ENCODE measurements around the gene ZKSCAN2.

Gene ZKSCAN2

DNA sequence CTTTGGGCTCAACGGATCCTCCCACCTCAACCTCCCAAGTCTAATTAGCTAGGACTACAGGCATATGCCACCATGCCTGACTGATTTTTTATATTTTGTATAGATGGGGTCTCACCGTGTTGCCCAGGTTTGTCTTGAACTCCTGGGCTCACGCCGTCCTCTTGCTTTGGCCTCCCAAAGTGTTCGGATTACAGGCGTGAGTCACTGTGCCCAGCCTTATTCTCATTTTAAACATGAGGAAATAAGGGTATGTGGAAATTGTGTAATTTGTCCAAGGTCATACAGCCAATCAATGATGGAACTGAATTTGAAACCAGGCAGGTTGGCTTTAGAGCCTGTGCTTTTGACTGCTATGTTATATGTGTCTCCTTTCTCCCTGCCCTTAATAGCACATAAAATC lies 68.3 kb downstream of the ZKSCAN2 start:
- H3K9me3 ChIP-seq (ENCODE audit: control insufficient read depth, low read length): no peaks in the 10 kb centered on the region

DNA sequence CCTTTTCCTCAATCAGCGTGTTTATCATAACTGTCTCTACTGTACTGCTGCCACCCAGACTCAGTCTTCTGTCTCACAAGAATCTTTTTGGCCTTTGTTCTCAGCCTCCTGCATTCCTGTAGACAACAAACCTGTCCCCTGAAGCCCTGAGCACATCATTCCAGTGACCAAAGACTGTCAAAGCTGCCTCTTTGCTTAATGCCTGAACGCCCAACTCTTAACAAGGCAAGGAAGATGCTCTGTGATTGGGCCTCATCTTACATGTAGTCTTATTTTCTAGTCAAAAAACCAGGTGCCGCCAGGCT lies 70.2 kb downstream of the ZKSCAN2 start:
- Histone ChIP-seq H3K36me3 (ENCODE audit: control insufficient read depth, insufficient read depth, low read length, severe bottlenecking) (no peaks in the 10 kb centered on the region), H3K27me3 (replicated peaks; ENCODE audit: control insufficient read depth, insufficient read depth, low read length) (no peaks in the 10 kb centered on the region), H3K9me3 (ENCODE audit: control insufficient read depth, low read length) (no peaks in the 10 kb centered on the region), H3K4me3 (ENCODE audit: low read length) (no peak overlapping the region), H3K9ac (ENCODE audit: low read length) (no peak overlapping the region), H3K4me1 (ENCODE audit: control insufficient read depth, insufficient read depth, low read length) (no peaks in the 10 kb centered on the region)
- no peak for DNase-seq (ENCODE audit: low read depth)

More for the DNA sequence above, 68.3 kb downstream of the ZKSCAN2 start:
- Histone ChIP-seq H3K9ac (ENCODE audit: low read length) (no peak overlapping the region), H3K4me3 (ENCODE audit: low read length) (no peak overlapping the region), H3K27me3 (replicated peaks; ENCODE audit: control insufficient read depth, insufficient read depth, low read length) (no peaks in the 10 kb centered on the region), H3K4me1 (ENCODE audit: control insufficient read depth, insufficient read depth, low read length) (no peaks in the 10 kb centered on the region), H3K36me3 (ENCODE audit: control insufficient read depth, insufficient read depth, low read length, severe bottlenecking) (no peaks in the 10 kb centered on the region)
- DNase-seq (ENCODE audit: low read depth): no peak

All from adipocyte (in vitro differentiated cells).